ENCODE data around the gene SAPCD2.

Gene SAPCD2

GRCh38 chr9:137016436-137016835 is 53.9 kb downstream of the SAPCD2 start:
- peaks cover 6% of the 10 kb centered on the region; the same call in 1 of the 2 replicates for H3K36me3 ChIP-seq (ENCODE audit: control insufficient read depth, insufficient read depth, low read length)
- H3K4me3 ChIP-seq (ENCODE audit: low read depth, low read length), result no peak overlapping the region
- H3K9me3 ChIP-seq (ENCODE audit: control insufficient read depth, insufficient read depth, low read depth, low read length), result no peaks in the 10 kb centered on the region
- H3K4me1 ChIP-seq (ENCODE audit: control insufficient read depth, insufficient read depth, low read length), result no peaks in the 10 kb centered on the region
- H3K9ac ChIP-seq (ENCODE audit: low read length), result no peak overlapping the region
- no peak overlapping the region for H3K27ac ChIP-seq (ENCODE audit: low read depth, low read length)
- H3K27me3 ChIP-seq (ENCODE audit: control insufficient read depth, insufficient read depth, low read length), result no peaks in the 10 kb centered on the region; the same call in 1 of the 2 replicates

- no peak overlapping the region for H3K27ac ChIP-seq (ENCODE audit: low read depth, low read length)
- H3K9ac ChIP-seq (ENCODE audit: low read length), result no peak overlapping the region
- H3K4me1 ChIP-seq (ENCODE audit: control insufficient read depth, insufficient read depth, low read length), result no peaks in the 10 kb centered on the region
- no peak overlapping the region for H3K4me3 ChIP-seq (ENCODE audit: low read depth, low read length)
- H3K36me3 ChIP-seq (ENCODE audit: control insufficient read depth, insufficient read depth, low read length), result peaks cover 6% of the 10 kb centered on the region; the same call in 1 of the 2 replicates
- no peaks in the 10 kb centered on the region; the same call in 1 of the 2 replicates for H3K27me3 ChIP-seq (ENCODE audit: control insufficient read depth, insufficient read depth, low read length)
- H3K9me3 ChIP-seq (ENCODE audit: control insufficient read depth, insufficient read depth, low read depth, low read length), result no peaks in the 10 kb centered on the region
Measured at GRCh38 chr9:137015976-137016375, 54.4 kb downstream of the SAPCD2 start.

- H3K9me3 ChIP-seq (ENCODE audit: control insufficient read depth, insufficient read depth, low read depth, low read length), result no peaks in the 10 kb centered on the region
- no peaks in the 10 kb centered on the region for H3K4me1 ChIP-seq (ENCODE audit: control insufficient read depth, insufficient read depth, low read length)
- H3K9ac ChIP-seq (ENCODE audit: low read length), result no peak overlapping the region
- no peak overlapping the region for H3K4me3 ChIP-seq (ENCODE audit: low read depth, low read length)
- H3K27me3 ChIP-seq (ENCODE audit: control insufficient read depth, insufficient read depth, low read length), result no peaks in the 10 kb centered on the region; the same call in 1 of the 2 replicates
- H3K36me3 ChIP-seq (ENCODE audit: control insufficient read depth, insufficient read depth, low read length), result peaks cover 6% of the 10 kb centered on the region; the same call in 1 of the 2 replicates
- no peak overlapping the region for H3K27ac ChIP-seq (ENCODE audit: low read depth, low read length)
Measured at GRCh38 chr9:137015540-137015930, 54.8 kb downstream of the SAPCD2 start.

- Histone ChIP-seq H3K9ac (ENCODE audit: low read length) (no peak overlapping the region), H3K4me3 (ENCODE audit: low read depth, low read length) (no peak overlapping the region), H3K9me3 (ENCODE audit: control insufficient read depth, insufficient read depth, low read depth, low read length) (no peaks in the 10 kb centered on the region), H3K27me3 (ENCODE audit: control insufficient read depth, insufficient read depth, low read length) (no peaks in the 10 kb centered on the region; the same call in 1 of the 2 replicates), H3K4me1 (ENCODE audit: control insufficient read depth, insufficient read depth, low read length) (no peaks in the 10 kb centered on the region), H3K27ac (ENCODE audit: low read depth, low read length) (no peak overlapping the region), H3K36me3 (ENCODE audit: control insufficient read depth, insufficient read depth, low read length) (peaks cover 6% of the 10 kb centered on the region; the same call in 1 of the 2 replicates)
Measured at GRCh38 chr9:137014776-137015539, 55.4 kb downstream of the SAPCD2 start.

- Histone ChIP-seq H3K27ac (ENCODE audit: low read depth, low read length) (no peak overlapping the region), H3K9ac (ENCODE audit: low read length) (no peak overlapping the region), H3K27me3 (ENCODE audit: control insufficient read depth, insufficient read depth, low read length) (no peaks in the 10 kb centered on the region; the same call in 1 of the 2 replicates), H3K4me1 (ENCODE audit: control insufficient read depth, insufficient read depth, low read length) (no peaks in the 10 kb centered on the region), H3K4me3 (ENCODE audit: low read depth, low read length) (no peak overlapping the region), H3K36me3 (ENCODE audit: control insufficient read depth, insufficient read depth, low read length) (peaks cover 6% of the 10 kb centered on the region; the same call in 1 of the 2 replicates), H3K9me3 (ENCODE audit: control insufficient read depth, insufficient read depth, low read depth, low read length) (no peaks in the 10 kb centered on the region)
Measured at GRCh38 chr9:137014166-137014565, 56.2 kb downstream of the SAPCD2 start.

- Histone ChIP-seq H3K27me3 (ENCODE audit: control insufficient read depth, insufficient read depth, low read length) (no peaks in the 10 kb centered on the region; the same call in 1 of the 2 replicates), H3K36me3 (ENCODE audit: control insufficient read depth, insufficient read depth, low read length) (peaks cover 6% of the 10 kb centered on the region; the same call in 1 of the 2 replicates), H3K9me3 (ENCODE audit: control insufficient read depth, insufficient read depth, low read depth, low read length) (no peaks in the 10 kb centered on the region), H3K4me1 (ENCODE audit: control insufficient read depth, insufficient read depth, low read length) (no peaks in the 10 kb centered on the region), H3K4me3 (ENCODE audit: low read depth, low read length) (no peak overlapping the region), H3K9ac (ENCODE audit: low read length) (no peak overlapping the region), H3K27ac (ENCODE audit: low read depth, low read length) (no peak overlapping the region)
Measured at GRCh38 chr9:137013571-137013940, 56.8 kb downstream of the SAPCD2 start.

GRCh38 chr9:137012694-137013570 is 57.4 kb downstream of the SAPCD2 start:
- Histone ChIP-seq H3K9me3 (ENCODE audit: control insufficient read depth, insufficient read depth, low read depth, low read length) (no peaks in the 10 kb centered on the region), H3K27ac (ENCODE audit: low read depth, low read length) (no peak overlapping the region), H3K4me1 (ENCODE audit: control insufficient read depth, insufficient read depth, low read length) (no peaks in the 10 kb centered on the region), H3K4me3 (ENCODE audit: low read depth, low read length) (no peak overlapping the region), H3K27me3 (ENCODE audit: control insufficient read depth, insufficient read depth, low read length) (no peaks in the 10 kb centered on the region; the same call in 1 of the 2 replicates), H3K9ac (ENCODE audit: low read length) (no peak overlapping the region), H3K36me3 (ENCODE audit: control insufficient read depth, insufficient read depth, low read length) (peaks cover 6% of the 10 kb centered on the region; the same call in 1 of the 2 replicates)

Measured in HUES6 (cell line).